Raji (cell line): Measurements from ENCODE around the gene ASZ1.

ENCODE experiments used
- POLR2A ChIP-seq: IDR thresholded peaks from 2 replicates; pipeline ENCODE4 v1.6.1; 2011; ENCODE audit warnings: low read depth, low read length, control low read depth; ENCODE audit not compliant: insufficient read depth

The ASZ1 gene

GRCh38 chr7:117323851-117324711, 103.2 kb downstream of the ASZ1 start:
- TF ChIP-seq POLR2A: no peak

GRCh38 chr7:117323305-117323850, 103.9 kb downstream of the ASZ1 start:
- TF ChIP-seq POLR2A: no peak

DNA sequence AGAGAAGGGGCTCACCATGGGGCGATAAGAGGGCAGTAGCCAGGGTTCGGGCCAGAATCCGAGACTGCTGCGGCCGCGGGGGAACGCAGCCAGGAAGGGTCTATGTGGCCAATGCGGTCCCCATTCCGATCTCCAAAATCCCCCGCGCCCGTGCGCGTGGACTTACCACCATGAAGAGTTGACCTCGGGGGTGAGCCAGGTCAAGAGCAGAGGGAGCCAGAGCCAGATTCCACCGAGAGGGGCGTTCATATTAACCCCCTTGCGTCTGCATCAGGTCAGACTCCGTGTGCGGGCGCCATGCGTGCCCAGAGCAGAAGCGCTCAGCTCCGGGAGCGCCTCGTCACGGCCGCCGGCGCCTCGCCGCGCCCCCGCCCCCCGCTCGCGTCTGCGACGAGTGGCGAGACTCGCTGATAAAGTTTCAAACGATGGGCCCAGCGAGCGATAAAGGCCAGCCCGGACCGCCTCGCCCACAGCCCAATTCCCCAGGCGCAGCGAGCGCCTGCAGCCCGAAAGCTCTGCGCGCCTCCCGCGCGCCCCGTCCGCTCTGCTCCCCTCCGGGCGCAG, 104.5 kb downstream of the ASZ1 start, which contains the start of gene WNT2:
WNT2 (minus strand) TSS at position 318 of the 564 bp plus-strand sequence; CDS start at position 249, 69 bp downstream.
- TF ChIP-seq POLR2A: no peak

- no peak for TF ChIP-seq POLR2A
These were observed 106.8 kb downstream of the ASZ1 start for GRCh38 chr7:117320523-117320922.

DNA sequence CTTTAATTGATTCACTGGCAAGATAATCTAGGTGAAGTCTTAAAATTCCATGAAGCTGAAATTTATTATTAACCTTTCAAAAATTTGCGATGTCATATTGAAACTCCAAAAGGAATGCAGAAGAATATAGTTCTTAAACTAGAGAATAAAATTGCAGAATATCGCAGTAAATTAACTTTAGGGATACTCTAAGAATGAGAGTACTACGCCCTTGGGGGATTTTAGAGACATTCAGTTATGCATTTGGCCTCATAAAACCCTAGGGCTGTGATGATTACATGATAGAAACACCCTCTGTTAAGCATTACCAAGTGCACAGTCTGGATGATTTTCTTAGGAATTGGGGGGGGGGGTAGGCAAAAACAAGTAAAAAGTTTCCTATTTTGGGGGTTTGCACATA, 108.1 kb downstream of the ASZ1 start:
- no peak for TF ChIP-seq POLR2A

DNA sequence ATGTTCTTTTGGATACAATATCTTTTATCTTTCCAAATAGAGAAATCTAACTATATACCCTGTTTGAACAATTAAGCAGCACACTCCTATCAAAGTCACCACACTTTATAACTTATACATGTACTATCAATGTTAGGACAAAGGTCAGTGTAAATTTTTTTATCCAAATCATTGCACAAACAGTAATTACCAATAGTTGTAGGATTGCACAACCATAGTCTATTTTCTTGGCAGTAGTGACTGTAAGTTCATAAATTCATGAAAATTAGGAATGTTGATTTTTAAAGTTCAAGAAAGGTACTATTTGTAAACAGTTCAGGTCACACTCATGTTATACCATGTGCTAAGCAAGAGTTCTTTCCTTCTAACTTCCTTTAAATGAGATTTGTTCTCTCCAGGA, 113.7 kb downstream of the ASZ1 start:
- no peak for TF ChIP-seq POLR2A
